ENCODE results near the gene TUBAL3. TPM values are rescaled to one million over a fixed set of nuclear protein-coding genes. Genes with fewer than 3 reads are reported as not detected.

TUBAL3 gene
- total RNA-seq, 2 donors from 2014 or later, result not detected

DNA sequence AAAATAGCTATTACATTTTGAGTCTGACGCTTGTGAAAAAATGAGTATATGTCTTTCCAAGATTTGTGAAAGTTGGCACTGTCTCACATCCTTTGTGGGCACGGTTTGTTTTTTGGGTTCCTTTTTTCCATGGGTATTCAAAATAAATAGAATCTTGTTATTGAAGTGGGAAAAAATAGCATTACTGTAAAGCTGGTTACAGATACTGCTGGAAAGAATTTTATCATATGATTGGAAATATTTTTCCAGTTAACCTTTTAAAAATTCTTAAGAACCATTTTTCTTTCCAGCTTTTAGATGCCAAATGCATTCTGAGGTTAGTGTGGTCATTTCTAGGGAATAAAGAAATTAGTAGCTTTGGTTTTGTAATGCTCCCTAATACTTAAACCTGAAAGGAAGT is 19.1 kb upstream of the TUBAL3 start:
- no peak overlapping the region for H3K4me3 ChIP-seq
- no peak overlapping the region for H3K27ac ChIP-seq
- H3K9me3 ChIP-seq, result no peaks in the 10 kb centered on the region
- WGBS, 2 donors, result 32 to 35% methylated on average over 2 of the region's 2 CpGs
- no peak for DNase-seq
- ATAC-seq, result no peak
- TF ChIP-seq, protein P1, sequence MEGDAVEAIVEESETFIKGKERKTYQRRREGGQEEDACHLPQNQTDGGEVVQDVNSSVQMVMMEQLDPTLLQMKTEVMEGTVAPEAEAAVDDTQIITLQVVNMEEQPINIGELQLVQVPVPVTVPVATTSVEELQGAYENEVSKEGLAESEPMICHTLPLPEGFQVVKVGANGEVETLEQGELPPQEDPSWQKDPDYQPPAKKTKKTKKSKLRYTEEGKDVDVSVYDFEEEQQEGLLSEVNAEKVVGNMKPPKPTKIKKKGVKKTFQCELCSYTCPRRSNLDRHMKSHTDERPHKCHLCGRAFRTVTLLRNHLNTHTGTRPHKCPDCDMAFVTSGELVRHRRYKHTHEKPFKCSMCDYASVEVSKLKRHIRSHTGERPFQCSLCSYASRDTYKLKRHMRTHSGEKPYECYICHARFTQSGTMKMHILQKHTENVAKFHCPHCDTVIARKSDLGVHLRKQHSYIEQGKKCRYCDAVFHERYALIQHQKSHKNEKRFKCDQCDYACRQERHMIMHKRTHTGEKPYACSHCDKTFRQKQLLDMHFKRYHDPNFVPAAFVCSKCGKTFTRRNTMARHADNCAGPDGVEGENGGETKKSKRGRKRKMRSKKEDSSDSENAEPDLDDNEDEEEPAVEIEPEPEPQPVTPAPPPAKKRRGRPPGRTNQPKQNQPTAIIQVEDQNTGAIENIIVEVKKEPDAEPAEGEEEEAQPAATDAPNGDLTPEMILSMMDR (IDR thresholded peaks at IDR 0.05), result no peak
- H3K27me3 ChIP-seq, result no peaks in the 10 kb centered on the region
- intact Hi-C loops (cut with DNase I), result no loop called here
- H3K4me1 ChIP-seq, result no peaks in the 10 kb centered on the region
- H3K36me3 ChIP-seq (replicated peaks in 1 of 2; ENCODE audit: insufficient read depth in 1 of 2, low read depth in 2 of 2), result no peaks in the 10 kb centered on the region

DNA sequence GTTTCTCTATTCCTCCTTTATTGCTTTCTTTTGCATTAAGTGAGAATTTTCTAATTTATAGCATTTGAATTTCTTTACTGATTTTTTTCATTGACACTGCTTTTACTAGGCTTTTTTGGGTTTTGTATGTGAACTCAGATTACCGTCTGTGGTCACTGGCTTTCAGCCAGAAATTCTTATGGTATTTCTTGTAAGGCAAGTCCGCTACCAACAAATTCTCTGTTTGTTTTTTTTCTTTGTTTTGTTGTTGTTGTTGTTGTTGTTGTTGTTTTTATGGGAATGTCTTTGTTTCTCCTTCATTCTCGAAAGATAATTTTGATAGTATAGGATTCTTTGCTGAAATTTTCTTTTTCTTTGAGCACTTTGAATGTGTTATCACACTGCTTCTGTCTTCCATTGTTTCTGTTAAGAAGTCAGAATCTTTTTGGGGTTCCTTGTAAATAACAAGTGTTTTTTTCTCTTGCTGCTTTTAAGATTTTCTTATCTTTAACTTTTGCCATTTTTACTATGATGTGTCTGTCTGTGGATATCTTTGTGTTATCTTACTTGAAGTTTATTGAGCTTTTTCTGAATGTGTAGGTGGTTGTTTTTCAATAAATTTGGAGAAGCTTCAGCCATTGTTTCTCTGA is 15.0 kb upstream of the TUBAL3 start:
- H3K4me3 ChIP-seq, result no peak overlapping the region
- no peak for ATAC-seq
- no peak for TF ChIP-seq POLR2A (IDR thresholded peaks at IDR 0.05)
- TF ChIP-seq, protein P1 (IDR thresholded peaks at IDR 0.05), result no peak
- DNase-seq, result no peak
- no peak overlapping the region for H3K27ac ChIP-seq
- WGBS, 2 donors, result 90 to 94% methylated on average over 3 of the region's 3 CpGs
- H3K4me1 ChIP-seq, result peaks cover 4% of the 10 kb centered on the region
- no peaks in the 10 kb centered on the region for H3K9me3 ChIP-seq
- H3K36me3 ChIP-seq (replicated peaks in 1 of 2; ENCODE audit: insufficient read depth in 1 of 2, low read depth in 2 of 2), result no peaks in the 10 kb centered on the region
- no peaks in the 10 kb centered on the region for H3K27me3 ChIP-seq
- intact Hi-C loops (cut with DNase I), result no loop called here

DNA sequence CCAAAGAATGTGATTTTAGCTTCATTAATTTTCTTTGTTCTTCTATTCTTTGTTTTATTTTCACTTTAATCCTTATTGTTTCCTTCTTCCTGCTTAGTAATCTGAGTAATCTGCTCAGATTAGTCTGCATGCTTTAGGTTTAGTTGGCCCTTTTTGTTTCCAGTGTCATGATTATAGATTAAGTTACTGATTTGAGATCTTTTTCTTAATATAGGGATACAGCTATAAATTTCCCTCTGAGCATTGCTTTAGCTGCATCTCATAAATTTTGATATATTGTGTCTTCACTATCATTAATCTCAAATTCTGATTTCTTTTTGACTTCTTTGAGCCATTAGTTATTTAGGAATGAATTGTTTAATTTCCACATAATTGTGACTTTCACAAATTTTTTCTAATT is 14.0 kb upstream of the TUBAL3 start:
- Histone ChIP-seq H3K27ac (no peak overlapping the region), H3K36me3 (replicated peaks in 1 of 2; ENCODE audit: insufficient read depth in 1 of 2, low read depth in 2 of 2) (no peaks in the 10 kb centered on the region), H3K27me3 (no peaks in the 10 kb centered on the region), H3K4me1 (peaks cover 11% of the 10 kb centered on the region), H3K9me3 (no peaks in the 10 kb centered on the region), H3K4me3 (no peak overlapping the region)
- DNase-seq, result no peak
- intact Hi-C loops (cut with DNase I), result no loop called here
- no peak for ATAC-seq
- TF ChIP-seq, protein P1 (IDR thresholded peaks at IDR 0.05), result no peak
- TF ChIP-seq POLR2A (IDR thresholded peaks at IDR 0.05), result no peak

DNA sequence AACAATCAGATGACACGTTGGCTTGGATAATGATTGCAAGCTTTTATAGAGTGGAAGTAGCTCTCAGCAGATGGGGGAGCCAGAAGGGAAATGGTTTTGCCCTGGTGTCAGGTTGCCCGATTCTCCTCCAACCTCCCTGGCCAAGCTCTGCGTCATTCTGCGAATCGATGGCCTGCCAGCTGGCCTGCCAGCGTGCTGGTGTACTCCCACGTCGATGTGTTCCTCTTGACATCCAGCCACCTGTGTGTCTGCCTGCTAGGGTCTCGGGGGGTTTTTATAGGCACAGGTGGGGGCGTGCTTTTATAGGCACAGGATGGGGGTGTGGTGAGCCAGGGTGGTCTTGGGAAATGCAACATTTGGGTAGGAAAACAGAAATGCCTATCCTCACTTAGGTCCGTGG is 12.4 kb upstream of the TUBAL3 start:
- TF ChIP-seq POLR2A (IDR thresholded peaks at IDR 0.05), result no peak
- TF ChIP-seq, protein P1 (IDR thresholded peaks at IDR 0.05), result no peak
- Histone ChIP-seq H3K27me3 (no peaks in the 10 kb centered on the region), H3K27ac (no peak overlapping the region), H3K36me3 (replicated peaks in 1 of 2; ENCODE audit: insufficient read depth in 1 of 2, low read depth in 2 of 2) (no peaks in the 10 kb centered on the region), H3K9me3 (no peaks in the 10 kb centered on the region), H3K4me1 (peaks cover 14% of the 10 kb centered on the region), H3K4me3 (no peak overlapping the region)
- 89 to 93% methylated on average over 3 to 11 of the region's 11 CpGs for WGBS, 2 donors
- ATAC-seq (no peak), DNase-seq (no peak)
- intact Hi-C loops (cut with DNase I), result no loop called here
